ENCODE measurements around the gene U2SURP.

U2SURP gene

GRCh38 chr3:143089965-143090364 lies 88.6 kb downstream of the U2SURP start:
- Histone ChIP-seq H3K9me2 (replicated peaks; ENCODE audit: insufficient read depth, low read length) (no peaks in the 10 kb centered on the region), H3K27ac (ENCODE audit: low read length) (no peak overlapping the region), H3K4me3 (ENCODE audit: low read length) (no peak overlapping the region), H2AFZ (ENCODE audit: low read length) (no peak overlapping the region), H3K9ac (ENCODE audit: low read length) (no peak overlapping the region), H3K9me3 (replicated peaks; ENCODE audit: insufficient read depth, low read length) (no peaks in the 10 kb centered on the region), H4K20me1 (ENCODE audit: insufficient read depth, low read length) (no peaks in the 10 kb centered on the region), H3K27me3 (replicated peaks; ENCODE audit: insufficient read depth, low read length) (no peaks in the 10 kb centered on the region), H3F3A (ENCODE audit: insufficient read depth, low read length) (no peaks in the 10 kb centered on the region), H3K4me2 (ENCODE audit: low read depth, low read length) (no peak overlapping the region), H3K79me2 (ENCODE audit: low read length) (no peaks in the 10 kb centered on the region), H3K36me3 (replicated peaks; ENCODE audit: insufficient read depth, low read length) (no peaks in the 10 kb centered on the region), H3K4me1 (ENCODE audit: low read length) (no peaks in the 10 kb centered on the region)
- no peak for DNase-seq
- TF ChIP-seq, protein P1, sequence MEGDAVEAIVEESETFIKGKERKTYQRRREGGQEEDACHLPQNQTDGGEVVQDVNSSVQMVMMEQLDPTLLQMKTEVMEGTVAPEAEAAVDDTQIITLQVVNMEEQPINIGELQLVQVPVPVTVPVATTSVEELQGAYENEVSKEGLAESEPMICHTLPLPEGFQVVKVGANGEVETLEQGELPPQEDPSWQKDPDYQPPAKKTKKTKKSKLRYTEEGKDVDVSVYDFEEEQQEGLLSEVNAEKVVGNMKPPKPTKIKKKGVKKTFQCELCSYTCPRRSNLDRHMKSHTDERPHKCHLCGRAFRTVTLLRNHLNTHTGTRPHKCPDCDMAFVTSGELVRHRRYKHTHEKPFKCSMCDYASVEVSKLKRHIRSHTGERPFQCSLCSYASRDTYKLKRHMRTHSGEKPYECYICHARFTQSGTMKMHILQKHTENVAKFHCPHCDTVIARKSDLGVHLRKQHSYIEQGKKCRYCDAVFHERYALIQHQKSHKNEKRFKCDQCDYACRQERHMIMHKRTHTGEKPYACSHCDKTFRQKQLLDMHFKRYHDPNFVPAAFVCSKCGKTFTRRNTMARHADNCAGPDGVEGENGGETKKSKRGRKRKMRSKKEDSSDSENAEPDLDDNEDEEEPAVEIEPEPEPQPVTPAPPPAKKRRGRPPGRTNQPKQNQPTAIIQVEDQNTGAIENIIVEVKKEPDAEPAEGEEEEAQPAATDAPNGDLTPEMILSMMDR (IDR thresholded peaks at IDR 0.05; ENCODE audit: low read length) = no peak
- TF ChIP-seq EZH2 (optimal IDR thresholded peaks at IDR 0.05; ENCODE audit: low read depth, low read length) (no peak), EZH2phosphoT487 (IDR thresholded peaks at IDR 0.05; ENCODE audit: low read length) (no peak)

DNA sequence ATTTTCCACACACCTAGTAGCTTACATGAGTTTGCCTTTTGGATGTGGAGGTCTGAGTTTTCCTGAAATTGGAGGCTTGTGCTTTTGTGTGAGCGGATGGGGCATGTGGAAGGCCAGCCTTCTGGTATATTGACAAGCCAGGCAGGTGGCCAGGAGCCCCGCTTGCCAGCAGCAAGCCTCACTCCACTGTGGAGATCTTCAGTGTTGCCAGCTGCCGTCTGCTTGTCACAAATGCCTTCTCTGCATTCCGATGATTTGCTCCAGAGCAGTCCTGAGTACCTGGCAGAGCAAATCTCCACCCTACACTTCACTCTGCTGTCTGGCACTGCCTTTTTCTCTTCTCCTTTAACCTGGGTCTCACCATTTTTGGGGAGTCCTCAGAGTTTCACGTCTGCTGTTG lies 89.1 kb downstream of the U2SURP start:
- Histone ChIP-seq H3K4me1 (ENCODE audit: low read length) (no peaks in the 10 kb centered on the region), H3K9me3 (replicated peaks; ENCODE audit: insufficient read depth, low read length) (no peaks in the 10 kb centered on the region), H3F3A (ENCODE audit: insufficient read depth, low read length) (no peaks in the 10 kb centered on the region), H3K9me2 (replicated peaks; ENCODE audit: insufficient read depth, low read length) (no peaks in the 10 kb centered on the region), H3K9ac (ENCODE audit: low read length) (no peak overlapping the region), H3K27me3 (replicated peaks; ENCODE audit: insufficient read depth, low read length) (no peaks in the 10 kb centered on the region), H3K4me2 (ENCODE audit: low read depth, low read length) (no peak overlapping the region), H4K20me1 (ENCODE audit: insufficient read depth, low read length) (no peaks in the 10 kb centered on the region), H3K36me3 (replicated peaks; ENCODE audit: insufficient read depth, low read length) (no peaks in the 10 kb centered on the region), H3K79me2 (ENCODE audit: low read length) (no peaks in the 10 kb centered on the region), H3K4me3 (ENCODE audit: low read length) (no peak overlapping the region), H2AFZ (ENCODE audit: low read length) (no peak overlapping the region), H3K27ac (ENCODE audit: low read length) (no peak overlapping the region)
- TF ChIP-seq, protein P1 (IDR thresholded peaks at IDR 0.05; ENCODE audit: low read length) = no peak
- TF ChIP-seq EZH2 (optimal IDR thresholded peaks at IDR 0.05; ENCODE audit: low read depth, low read length) (no peak), EZH2phosphoT487 (IDR thresholded peaks at IDR 0.05; ENCODE audit: low read length) (no peak)
- no peak for DNase-seq

GRCh38 chr3:143090976-143091837 lies 89.8 kb downstream of the U2SURP start:
- no peaks in the 10 kb centered on the region for H4K20me1 ChIP-seq (ENCODE audit: insufficient read depth, low read length)
- no peaks in the 10 kb centered on the region for H3K9me3 ChIP-seq (replicated peaks; ENCODE audit: insufficient read depth, low read length)
- H3K9ac ChIP-seq (ENCODE audit: low read length) = no peak overlapping the region
- H3K9me2 ChIP-seq (replicated peaks; ENCODE audit: insufficient read depth, low read length) = no peaks in the 10 kb centered on the region
- H3K79me2 ChIP-seq (ENCODE audit: low read length) = no peaks in the 10 kb centered on the region
- H3F3A ChIP-seq (ENCODE audit: insufficient read depth, low read length) = no peaks in the 10 kb centered on the region
- DNase-seq = no peak
- no peak for TF ChIP-seq EZH2 (optimal IDR thresholded peaks at IDR 0.05; ENCODE audit: low read depth, low read length)
- TF ChIP-seq, protein P1 (IDR thresholded peaks at IDR 0.05; ENCODE audit: low read length) = no peak
- TF ChIP-seq EZH2phosphoT487 (IDR thresholded peaks at IDR 0.05; ENCODE audit: low read length) = no peak
- no peak overlapping the region for H3K4me2 ChIP-seq (ENCODE audit: low read depth, low read length)
- no peak overlapping the region for H3K4me3 ChIP-seq (ENCODE audit: low read length)
- no peak overlapping the region for H2AFZ ChIP-seq (ENCODE audit: low read length)
- no peaks in the 10 kb centered on the region for H3K27me3 ChIP-seq (replicated peaks; ENCODE audit: insufficient read depth, low read length)
- H3K36me3 ChIP-seq (replicated peaks; ENCODE audit: insufficient read depth, low read length) = no peaks in the 10 kb centered on the region
- no peak overlapping the region for H3K27ac ChIP-seq (ENCODE audit: low read length)
- H3K4me1 ChIP-seq (ENCODE audit: low read length) = no peaks in the 10 kb centered on the region

Data from MM.1S (cell line).